Measurements from ENCODE around the gene SLC22A31. TPM values are rescaled to one million over a fixed set of nuclear protein-coding genes. Genes with fewer than 3 reads are reported as not detected.
"Not testable (repeated sequence)": the region's sequence is repeated elsewhere in the genome, so short reads cannot be mapped to it uniquely, and the experiment has no call there.

SLC22A31 gene
- total RNA-seq, 1 experiment from 2014 or later, result 8.4 TPM

DNA sequence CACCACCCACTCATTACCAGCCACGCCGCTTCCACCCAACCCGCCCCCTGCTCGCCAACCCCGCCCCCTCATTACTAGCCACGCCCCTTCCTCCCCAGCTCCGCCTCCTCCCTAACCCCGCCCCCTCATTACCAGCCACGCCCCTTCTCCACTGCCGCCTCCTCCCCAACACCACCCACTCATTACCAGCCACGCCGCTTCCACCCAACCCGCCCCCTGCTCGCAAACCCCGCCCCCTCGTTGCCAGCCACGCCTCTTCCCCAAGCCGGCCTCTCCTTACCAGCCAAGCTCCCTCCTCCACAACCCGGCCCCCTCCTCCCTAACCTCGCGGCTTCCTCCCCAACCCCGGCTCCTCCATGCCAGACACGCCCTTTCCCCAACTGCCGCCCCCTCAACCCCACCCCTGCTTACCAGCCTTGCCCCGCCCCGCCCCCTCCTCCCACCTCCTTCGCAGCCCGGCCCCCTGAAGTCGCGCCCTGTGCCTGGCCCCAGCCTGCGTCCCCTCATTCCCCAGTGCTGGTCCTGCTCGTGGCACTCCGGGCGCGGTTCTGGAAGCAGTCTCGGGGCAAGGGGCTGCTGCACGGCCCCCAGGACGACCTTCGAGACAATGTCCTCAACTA is 7.3 kb downstream of the SLC22A31 start:
- Histone ChIP-seq H2AFZ (ENCODE audit: low read length) (no peak overlapping the region), H3K27me3 (ENCODE audit: low read length) (no peaks in the 10 kb centered on the region), H3K79me2 (ENCODE audit: low read length) (no peaks in the 10 kb centered on the region), H3K36me3 (ENCODE audit: low read depth, low read length) (no peaks in the 10 kb centered on the region), H3K4me3 (ENCODE audit: low read length) (no peak overlapping the region), H3K9ac (ENCODE audit: low read length) (no peak overlapping the region), H3K4me2 (ENCODE audit: low read length) (peak overlapping the region; percentile 65; the same call in 1 of the 2 replicates), H3K9me2 (replicated peaks; ENCODE audit: low read length) (no peaks in the 10 kb centered on the region), H4K20me1 (ENCODE audit: low read length) (no peaks in the 10 kb centered on the region), H3K9me3 (ENCODE audit: low read length) (no peaks in the 10 kb centered on the region), H3F3A (ENCODE audit: low read length, unreplicated experiment) (no peaks in the 10 kb centered on the region), H3K4me1 (ENCODE audit: insufficient read depth, low read length) (no peaks in the 10 kb centered on the region), H3K27ac (ENCODE audit: low read length) (no peak overlapping the region)
- TF ChIP-seq, protein P1, sequence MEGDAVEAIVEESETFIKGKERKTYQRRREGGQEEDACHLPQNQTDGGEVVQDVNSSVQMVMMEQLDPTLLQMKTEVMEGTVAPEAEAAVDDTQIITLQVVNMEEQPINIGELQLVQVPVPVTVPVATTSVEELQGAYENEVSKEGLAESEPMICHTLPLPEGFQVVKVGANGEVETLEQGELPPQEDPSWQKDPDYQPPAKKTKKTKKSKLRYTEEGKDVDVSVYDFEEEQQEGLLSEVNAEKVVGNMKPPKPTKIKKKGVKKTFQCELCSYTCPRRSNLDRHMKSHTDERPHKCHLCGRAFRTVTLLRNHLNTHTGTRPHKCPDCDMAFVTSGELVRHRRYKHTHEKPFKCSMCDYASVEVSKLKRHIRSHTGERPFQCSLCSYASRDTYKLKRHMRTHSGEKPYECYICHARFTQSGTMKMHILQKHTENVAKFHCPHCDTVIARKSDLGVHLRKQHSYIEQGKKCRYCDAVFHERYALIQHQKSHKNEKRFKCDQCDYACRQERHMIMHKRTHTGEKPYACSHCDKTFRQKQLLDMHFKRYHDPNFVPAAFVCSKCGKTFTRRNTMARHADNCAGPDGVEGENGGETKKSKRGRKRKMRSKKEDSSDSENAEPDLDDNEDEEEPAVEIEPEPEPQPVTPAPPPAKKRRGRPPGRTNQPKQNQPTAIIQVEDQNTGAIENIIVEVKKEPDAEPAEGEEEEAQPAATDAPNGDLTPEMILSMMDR (conservative IDR thresholded peaks at IDR 0.05; ENCODE audit: low read depth, low read length), result no peak
- TF ChIP-seq EZH2phosphoT487 (IDR thresholded peaks at IDR 0.05; ENCODE audit: borderline replicate concordance, low read length), result no peak
- no peak for TF ChIP-seq EZH2 (IDR thresholded peaks at IDR 0.05; ENCODE audit: low read length, unreplicated experiment)
- peak; percentile 80 for DNase-seq
- no TSS peak for BruUV-seq (replicated peaks)
- CTCF ChIA-PET, result interaction anchor here (0.6 to 1.4 kb wide), 3 partner anchors 10 to 409 kb away, joined by 3 read pairs; partner anchors contain the start of gene ZNF778
- POLR2A ChIA-PET (ENCODE audit: unreplicated experiment), result interaction anchor here (0.9 to 1.2 kb wide), 3 partner anchors 22 to 54 kb away, joined by 5 to 15 read pairs (median 6); partner anchors contain the start of gene ZNF778
- ATAC-seq, result peak; percentile 75
- intact Hi-C loops (cut with micrococcal nuclease), result loop anchor here (1.0 kb wide), 1 partner anchor 8 kb away; no protein-coding TSS in a partner anchor

DNA sequence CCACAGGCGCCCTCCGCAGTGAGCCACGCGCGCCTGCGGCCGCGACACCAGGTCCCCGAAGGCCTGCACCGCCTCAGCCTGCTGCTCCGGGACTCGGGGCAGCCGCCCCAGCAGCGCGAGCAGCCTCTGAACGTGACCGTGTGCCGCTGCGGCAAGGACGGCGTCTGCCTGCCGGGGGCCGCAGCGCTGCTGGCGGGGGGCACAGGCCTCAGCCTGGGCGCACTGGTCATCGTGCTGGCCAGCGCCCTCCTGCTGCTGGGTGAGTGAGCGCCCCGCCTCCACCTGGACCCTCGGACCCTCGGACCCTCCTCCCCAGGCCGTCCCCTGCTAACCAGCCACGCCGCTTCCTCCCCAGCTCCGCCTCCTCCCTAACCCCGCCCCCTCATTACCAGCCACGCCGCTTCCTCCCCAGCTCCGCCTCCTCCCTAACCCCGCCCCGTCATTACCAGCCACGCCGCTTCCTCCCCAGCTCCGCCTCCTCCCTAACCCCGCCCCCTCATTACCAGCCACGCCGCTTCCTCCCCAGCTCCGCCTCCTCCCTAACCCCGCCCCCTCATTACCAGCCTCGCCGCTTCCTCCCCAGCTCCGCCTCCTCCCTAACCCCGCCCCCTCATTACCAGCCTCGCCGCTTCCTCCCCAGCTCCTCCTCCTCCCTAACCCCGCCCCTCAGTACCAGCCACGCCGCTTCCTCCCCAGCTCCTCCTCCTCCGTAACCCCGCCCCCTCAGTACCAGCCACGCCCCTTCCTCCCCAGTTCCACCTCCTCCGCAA is 8.0 kb downstream of the SLC22A31 start:
- ChIA-PET CTCF (interaction anchor here (0.6 to 1.4 kb wide), 3 partner anchors 9 to 408 kb away, joined by 3 read pairs; partner anchors contain the start of gene ZNF778), POLR2A (ENCODE audit: unreplicated experiment) (interaction anchor here (0.5 to 1.2 kb wide), 4 partner anchors 21 to 104 kb away, joined by 5 to 15 read pairs (median 6); partner anchors contain the start of gene ZNF778)
- H3K9ac ChIP-seq (ENCODE audit: low read length), result peak overlapping the region; percentile 68
- H4K20me1 ChIP-seq (ENCODE audit: low read length); intact Hi-C loops (cut with micrococcal nuclease); H3K36me3 ChIP-seq (ENCODE audit: low read depth, low read length); H3F3A ChIP-seq (ENCODE audit: low read length, unreplicated experiment); H3K27me3 ChIP-seq (ENCODE audit: low read length); H3K79me2 ChIP-seq (ENCODE audit: low read length); H3K27ac ChIP-seq (ENCODE audit: low read length); BruUV-seq (replicated peaks); H3K9me3 ChIP-seq (ENCODE audit: low read length); H3K4me1 ChIP-seq (ENCODE audit: insufficient read depth, low read length); H3K9me2 ChIP-seq (replicated peaks; ENCODE audit: low read length): not testable (repeated sequence)
- DNase-seq, result peak; percentile 91
- peak overlapping the region; percentile 89 for H3K4me2 ChIP-seq (ENCODE audit: low read length)
- H2AFZ ChIP-seq (ENCODE audit: low read length), result peak overlapping the region; percentile 65; the same call in 1 of the 2 replicates
- peak; percentile 49 for ATAC-seq
- H3K4me3 ChIP-seq (ENCODE audit: low read length), result peak overlapping the region; percentile 67

DNA sequence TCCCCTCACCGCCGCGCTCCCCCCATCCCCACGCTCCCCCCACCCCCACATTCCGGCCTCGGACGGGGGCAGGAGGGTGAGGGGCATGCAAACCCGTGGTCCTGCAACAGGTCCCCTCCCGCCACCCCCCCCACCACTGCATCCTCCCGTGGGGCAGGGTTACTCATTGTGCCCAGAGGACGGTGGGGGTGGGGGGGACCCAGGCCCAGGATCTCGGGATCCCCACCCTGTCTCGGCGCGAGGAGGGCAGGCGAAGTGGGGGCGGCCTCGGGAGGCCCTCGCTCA is 8.5 kb downstream of the SLC22A31 start:
- H3K9ac ChIP-seq (ENCODE audit: low read length), result peak overlapping the region; percentile 68
- intact Hi-C loops (cut with micrococcal nuclease), result no loop called here
- POLR2A ChIA-PET (ENCODE audit: unreplicated experiment), result no interaction called here
- no peaks in the 10 kb centered on the region for H3K9me2 ChIP-seq (replicated peaks; ENCODE audit: low read length)
- no peaks in the 10 kb centered on the region for H4K20me1 ChIP-seq (ENCODE audit: low read length)
- no peaks in the 10 kb centered on the region for H3K9me3 ChIP-seq (ENCODE audit: low read length)
- H2AFZ ChIP-seq (ENCODE audit: low read length), result peak overlapping the region; percentile 65; the same call in 1 of the 2 replicates
- peak overlapping the region; percentile 89 for H3K4me2 ChIP-seq (ENCODE audit: low read length)
- H3K27me3 ChIP-seq (ENCODE audit: low read length), result no peaks in the 10 kb centered on the region
- no peaks in the 10 kb centered on the region for H3F3A ChIP-seq (ENCODE audit: low read length, unreplicated experiment)
- no peak for DNase-seq
- H3K4me3 ChIP-seq (ENCODE audit: low read length), result peak overlapping the region; percentile 67
- CTCF ChIA-PET, result no interaction called here
- no peak for ATAC-seq
- TF ChIP-seq, protein P1 (conservative IDR thresholded peaks at IDR 0.05; ENCODE audit: low read depth, low read length), result no peak
- no peak for TF ChIP-seq EZH2 (IDR thresholded peaks at IDR 0.05; ENCODE audit: low read length, unreplicated experiment)
- TF ChIP-seq EZH2phosphoT487 (IDR thresholded peaks at IDR 0.05; ENCODE audit: borderline replicate concordance, low read length), result no peak
- no TSS peak for BruUV-seq (replicated peaks)
- H3K36me3 ChIP-seq (ENCODE audit: low read depth, low read length), result no peaks in the 10 kb centered on the region
- H3K4me1 ChIP-seq (ENCODE audit: insufficient read depth, low read length), result no peaks in the 10 kb centered on the region
- no peaks in the 10 kb centered on the region for H3K79me2 ChIP-seq (ENCODE audit: low read length)
- no peak overlapping the region for H3K27ac ChIP-seq (ENCODE audit: low read length)
